GM18511 (cell line): Measurements from ENCODE around the gene CAMTA1.
"Not testable (repeated sequence)": the region's sequence is repeated elsewhere in the genome, so short reads cannot be mapped to it uniquely, and the experiment has no call there.

Source experiments
- ATAC-seq: cut with Tn5 transposase; IDR thresholded peaks from one replicate; pipeline ENCODE4 v1.9.1; 2021; ENCODE audit warnings: mild to moderate bottlenecking, moderate library complexity; ENCODE audit not compliant: unreplicated experiment

CAMTA1 gene

GRCh38 chr1:7587108-7587772, 802.0 kb downstream of the CAMTA1 start:
- no peak for ATAC-seq

GRCh38 chr1:7587773-7588456, 802.7 kb downstream of the CAMTA1 start:
- no peak for ATAC-seq

DNA sequence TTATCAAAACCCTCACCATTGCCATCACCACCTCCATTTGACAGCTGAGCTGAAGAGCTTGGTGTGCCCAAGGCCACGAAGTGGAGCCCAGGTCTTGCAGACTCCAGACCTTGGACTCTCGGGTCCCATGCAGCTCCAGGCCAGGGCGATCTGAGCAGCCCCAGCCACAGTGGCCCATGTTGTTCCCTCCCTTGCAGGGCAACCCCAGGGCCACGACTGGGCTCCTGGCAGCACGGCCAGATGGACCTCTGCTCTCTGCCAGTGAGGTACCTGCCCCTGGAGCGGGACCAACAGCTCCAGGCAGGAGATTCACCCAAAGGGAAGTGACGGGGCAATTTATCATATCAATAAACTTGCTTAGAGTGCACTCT, 803.2 kb downstream of the CAMTA1 start:
- no peak for ATAC-seq

DNA sequence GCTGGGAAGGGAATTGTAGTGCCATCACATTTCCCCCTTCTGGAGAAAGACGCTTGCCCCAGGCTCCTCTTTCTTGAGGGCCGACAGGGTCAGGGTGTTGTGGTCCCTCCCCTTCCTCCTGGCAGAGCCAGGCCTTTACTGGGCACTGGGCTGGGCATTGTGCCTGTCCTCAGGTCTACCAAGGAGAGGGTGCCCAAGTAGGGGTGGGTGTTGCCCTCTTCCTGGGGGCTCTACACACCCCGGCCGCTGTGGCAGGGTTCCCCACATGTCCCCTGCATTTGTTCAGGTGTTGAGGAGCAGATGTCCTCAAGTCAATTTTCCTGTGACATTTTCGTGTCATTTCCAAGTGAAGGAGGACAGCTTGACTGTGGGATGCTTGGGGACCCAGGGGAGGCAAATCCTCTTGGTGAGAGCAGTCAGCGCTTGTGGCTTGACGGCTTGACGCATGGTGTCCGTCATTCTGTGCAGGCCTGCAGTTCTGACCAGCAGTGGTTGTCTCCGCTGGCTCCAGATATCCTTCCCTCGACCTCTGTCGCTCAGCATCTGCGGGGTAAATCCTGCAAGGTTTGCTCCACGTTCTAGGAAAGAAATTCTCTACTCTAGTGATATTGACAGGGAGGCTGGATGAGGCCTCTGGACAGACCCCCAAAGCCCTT, 804.0 kb downstream of the CAMTA1 start:
- no peak for ATAC-seq

DNA sequence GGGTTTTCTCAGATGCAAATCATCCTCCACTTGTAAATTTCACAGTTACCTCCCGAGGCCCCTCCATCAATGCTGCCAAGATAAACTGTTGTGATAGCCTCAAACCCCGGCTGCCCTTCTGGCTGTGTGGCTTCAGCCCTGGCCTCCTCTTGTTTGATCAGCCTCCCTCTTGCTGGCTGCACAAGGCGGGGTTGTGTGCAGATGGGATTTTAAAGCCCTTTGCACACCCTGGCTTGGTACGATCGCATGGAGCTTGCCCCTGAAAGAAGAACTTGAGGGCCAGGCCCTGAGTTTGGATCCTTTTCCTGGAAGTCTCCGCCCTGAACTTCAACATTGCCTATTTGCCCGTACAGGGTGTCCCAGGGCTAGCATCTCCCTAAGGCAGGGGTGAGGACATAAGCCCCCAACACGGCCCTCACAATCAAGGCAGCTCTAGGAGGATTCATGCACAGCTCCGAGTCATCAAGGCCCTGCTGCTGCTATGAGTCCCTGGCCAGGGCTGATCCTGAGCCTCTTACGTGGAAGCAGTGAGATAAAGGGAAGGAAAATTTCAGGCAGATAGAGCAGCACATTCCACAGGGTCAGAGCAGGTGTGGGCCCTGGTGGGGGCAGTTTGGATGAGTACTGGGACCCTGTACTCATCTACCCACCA, 804.6 kb downstream of the CAMTA1 start:
- ATAC-seq: no peak

- no peak for ATAC-seq
These were observed 805.2 kb downstream of the CAMTA1 start for GRCh38 chr1:7590426-7590790.

- no peak for ATAC-seq
These were observed 806.3 kb downstream of the CAMTA1 start for GRCh38 chr1:7591565-7591964.

- no peak for ATAC-seq
These were observed 807.0 kb downstream of the CAMTA1 start for GRCh38 chr1:7592120-7592798.

DNA sequence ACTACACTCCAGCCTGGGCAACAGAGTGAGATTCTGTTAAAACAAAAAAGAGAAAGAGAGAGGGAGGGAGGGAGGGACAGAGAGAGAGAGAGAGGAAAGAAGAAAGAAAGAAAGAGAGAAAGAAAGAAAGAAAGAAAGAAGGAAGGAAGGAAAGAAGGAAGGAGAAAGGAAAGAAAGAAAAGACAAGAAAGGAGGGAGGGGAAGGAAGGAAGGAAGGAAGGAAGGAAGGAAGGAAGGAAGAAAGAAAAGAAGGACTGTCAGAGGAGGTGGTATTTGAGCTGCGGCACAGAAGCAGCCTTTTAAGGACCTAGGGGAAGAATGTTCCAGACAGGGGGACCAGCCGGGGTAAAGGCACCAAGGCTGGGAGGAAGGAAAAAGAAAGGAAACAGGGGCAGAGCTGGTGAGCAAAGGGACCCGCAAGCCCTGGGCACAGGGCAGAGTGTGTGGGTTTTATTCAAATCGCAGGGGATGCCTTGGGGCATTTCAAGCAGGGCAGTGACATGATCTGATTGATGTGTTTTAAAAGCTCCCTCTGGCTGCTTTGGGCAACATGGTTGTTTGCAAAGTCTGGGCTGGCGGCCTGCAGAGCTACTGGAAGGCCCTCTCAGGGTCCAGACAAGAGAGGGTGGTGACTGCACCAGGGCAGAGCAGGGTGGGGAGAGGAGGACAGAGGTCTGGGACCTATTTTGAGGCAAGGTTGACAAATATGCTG, 808.9 kb downstream of the CAMTA1 start:
- no peak for ATAC-seq

DNA sequence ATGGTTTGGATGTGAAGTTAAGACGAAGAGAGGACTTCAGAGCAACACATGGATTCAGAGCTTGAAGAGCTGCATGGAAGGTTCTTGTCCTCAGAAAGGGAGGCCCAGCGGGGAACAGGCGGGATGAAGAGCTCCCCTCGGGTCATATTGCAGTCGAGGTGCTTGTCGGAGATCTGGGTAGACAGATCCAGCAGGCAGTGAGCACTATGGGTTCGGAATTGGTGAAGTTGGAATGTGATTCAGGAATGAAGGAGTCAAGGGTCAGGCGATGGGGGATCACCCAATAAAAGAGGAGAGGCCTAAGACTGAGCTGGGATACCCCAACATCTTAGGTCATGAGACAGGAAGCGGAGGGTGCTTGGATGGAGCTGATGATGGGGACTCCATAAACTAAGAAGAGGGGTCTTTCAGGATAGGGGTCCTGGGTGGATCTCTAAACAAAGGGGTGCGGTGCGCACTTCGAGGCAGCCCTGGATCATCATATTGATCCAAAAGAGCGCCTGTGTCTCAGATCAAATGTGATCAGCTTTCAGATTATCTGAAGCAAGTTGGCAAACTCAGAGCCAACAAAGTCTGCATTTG, 809.6 kb downstream of the CAMTA1 start:
- ATAC-seq: no peak

GRCh38 chr1:7595336-7595735, 810.1 kb downstream of the CAMTA1 start:
- no peak for ATAC-seq

DNA sequence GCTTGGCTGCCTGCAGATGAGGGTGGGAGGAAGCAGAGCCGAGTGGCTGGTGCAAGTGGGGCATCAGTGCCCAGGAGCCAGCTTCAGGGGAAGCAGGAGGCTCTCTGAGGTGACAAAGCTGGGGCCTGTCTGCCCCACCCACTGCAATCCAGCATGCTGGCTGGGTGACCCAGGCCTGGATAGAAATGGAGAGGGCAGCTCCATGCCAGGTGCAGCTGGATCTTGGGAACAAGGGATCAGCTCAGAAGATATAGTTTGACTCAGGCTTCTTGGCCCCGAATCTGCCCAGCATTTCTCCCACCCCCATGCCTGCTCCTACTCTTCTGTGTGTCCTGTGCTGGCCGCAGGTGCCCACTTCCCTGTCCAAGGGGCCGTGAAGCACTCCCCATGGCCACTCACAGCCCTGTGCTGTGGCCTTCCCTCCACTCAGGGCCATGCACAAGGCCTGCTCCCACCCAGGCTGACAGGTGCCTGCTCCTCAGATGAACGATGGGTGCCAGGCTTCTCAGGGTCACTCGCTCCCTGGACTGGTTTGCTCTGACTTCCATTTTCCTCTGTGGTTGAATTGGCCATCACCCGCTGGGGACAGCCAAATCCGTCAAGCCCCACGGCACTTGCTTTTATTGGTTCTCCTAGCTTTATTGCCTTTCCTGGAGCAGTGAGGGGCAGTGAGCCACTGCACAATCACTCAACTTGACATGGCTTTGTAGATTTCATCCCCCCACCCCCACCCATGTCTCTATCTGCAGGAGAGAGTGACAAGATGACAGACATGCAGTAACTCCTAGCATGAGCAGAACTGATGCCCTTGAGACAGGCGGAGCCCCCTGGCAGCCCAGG, 811.1 kb downstream of the CAMTA1 start:
- no peak for ATAC-seq

GRCh38 chr1:7598058-7598457, 812.8 kb downstream of the CAMTA1 start:
- not testable (repeated sequence) for ATAC-seq

DNA sequence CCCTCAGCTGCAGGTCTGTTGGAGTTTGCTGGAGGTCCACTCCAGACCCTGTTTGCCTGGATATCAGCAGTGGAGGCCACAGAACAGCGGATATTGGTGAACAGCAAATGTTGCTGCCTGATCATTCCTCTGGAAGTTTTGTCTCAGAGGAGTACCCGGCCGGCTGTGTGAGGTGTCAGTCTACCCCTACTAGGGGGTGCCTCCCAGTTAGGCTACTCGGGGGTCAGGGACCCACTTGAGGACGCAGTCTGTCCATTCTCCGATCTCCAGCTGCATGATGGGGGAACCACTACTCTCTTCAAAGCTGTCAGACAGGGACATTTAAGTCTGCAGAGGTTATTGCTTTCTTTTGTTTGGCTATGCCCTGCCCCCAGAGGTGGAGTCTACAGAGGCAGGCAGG, 819.7 kb downstream of the CAMTA1 start:
- ATAC-seq: not testable (repeated sequence)

GRCh38 chr1:7606096-7606495, 820.8 kb downstream of the CAMTA1 start:
- ATAC-seq: no peak

- no peak for ATAC-seq
These were observed 821.8 kb downstream of the CAMTA1 start for GRCh38 chr1:7607097-7607496.

- ATAC-seq: no peak
These were observed 823.5 kb downstream of the CAMTA1 start for GRCh38 chr1:7608628-7609305.

DNA sequence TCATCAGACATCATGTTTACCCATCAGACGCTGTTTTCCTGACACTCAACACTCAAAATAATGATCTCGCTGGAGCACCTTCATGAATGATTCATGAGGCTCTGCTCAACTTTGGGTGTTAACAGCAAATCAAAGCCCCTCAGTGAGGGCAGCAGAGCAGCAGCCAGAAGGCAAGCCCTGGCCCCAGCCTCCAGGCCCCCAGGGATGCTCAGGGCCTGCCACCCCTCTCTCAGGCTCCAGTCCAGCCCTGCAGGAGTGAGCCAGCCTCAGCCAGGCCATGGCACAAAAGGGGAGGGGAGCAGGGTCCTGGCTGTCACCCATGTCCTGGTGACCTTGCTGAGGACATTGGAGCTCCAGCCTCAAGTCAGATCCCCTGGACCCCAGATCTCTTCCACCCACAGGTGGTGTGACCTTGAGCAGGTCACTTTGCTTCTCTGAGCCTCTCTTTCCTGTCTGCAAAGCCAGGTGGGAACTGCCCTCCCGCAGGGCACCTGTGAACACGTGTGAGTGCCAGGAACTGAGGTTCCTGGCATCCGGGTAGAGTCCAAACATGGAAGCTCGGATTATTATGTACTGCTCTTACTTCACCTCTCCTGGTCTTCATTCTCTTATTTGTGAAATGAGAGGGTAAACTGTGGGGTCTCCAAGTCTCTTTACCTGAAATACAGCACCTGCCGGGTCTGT, 824.2 kb downstream of the CAMTA1 start:
- ATAC-seq: no peak
